NCI-H1092 (cell line): ENCODE measurements around the gene SERPING1.

Experiments
- DNase-seq: peaks from one replicate; lab custom pipeline; 2025; lab: John Stamatoyannopoulos, UW

The SERPING1 gene

GRCh38 chr11:57597916-57598830 lies 688 bp downstream of the SERPING1 start:
- DNase-seq: no peak

- DNase-seq: no peak
Observed at GRCh38 chr11:57598831-57599155, 1.3 kb downstream of the SERPING1 start.

- no peak for DNase-seq
Observed at GRCh38 chr11:57599381-57599780, 1.9 kb downstream of the SERPING1 start.

- DNase-seq: no peak
Observed at GRCh38 chr11:57601297-57601696, 3.8 kb downstream of the SERPING1 start.

GRCh38 chr11:57604296-57605027 lies 7.0 kb downstream of the SERPING1 start:
- no peak for DNase-seq

GRCh38 chr11:57605028-57605420 lies 7.5 kb downstream of the SERPING1 start:
- no peak for DNase-seq

GRCh38 chr11:57610170-57610569 lies 12.7 kb downstream of the SERPING1 start:
- DNase-seq: no peak

GRCh38 chr11:57614234-57614772 lies 16.8 kb downstream of the SERPING1 start:
- no peak for DNase-seq

GRCh38 chr11:57615308-57615707 lies 17.8 kb downstream of the SERPING1 start:
- DNase-seq: no peak

- no peak for DNase-seq
Observed at GRCh38 chr11:57616595-57616994, 19.1 kb downstream of the SERPING1 start.

GRCh38 chr11:57618438-57618837 lies 21.0 kb downstream of the SERPING1 start:
- no peak for DNase-seq

- no peak for DNase-seq
Observed at GRCh38 chr11:57619331-57619730, 21.8 kb downstream of the SERPING1 start.

GRCh38 chr11:57620467-57620866 lies 23.0 kb downstream of the SERPING1 start:
- DNase-seq: no peak

- DNase-seq: no peak
Observed at GRCh38 chr11:57622263-57622662, 24.8 kb downstream of the SERPING1 start.

GRCh38 chr11:57624864-57625263 lies 27.4 kb downstream of the SERPING1 start:
- no peak for DNase-seq

- DNase-seq: no peak
Observed at GRCh38 chr11:57626895-57627294, 29.4 kb downstream of the SERPING1 start.

- DNase-seq: no peak
Observed at GRCh38 chr11:57630171-57630570, 32.7 kb downstream of the SERPING1 start.

- DNase-seq: no peak
Observed at GRCh38 chr11:57632116-57632515, 34.6 kb downstream of the SERPING1 start.

GRCh38 chr11:57633394-57634070 lies 36.0 kb downstream of the SERPING1 start:
- DNase-seq: no peak

GRCh38 chr11:57634311-57634710 lies 36.8 kb downstream of the SERPING1 start:
- no peak for DNase-seq

GRCh38 chr11:57635246-57635645 lies 37.8 kb downstream of the SERPING1 start:
- no peak for DNase-seq

GRCh38 chr11:57637626-57638004 lies 40.1 kb downstream of the SERPING1 start:
- DNase-seq: no peak
